ENCODE results near the gene BDNF. TPM values are rescaled to one million over a fixed set of nuclear protein-coding genes. Genes with fewer than 3 reads are reported as not detected.

Gene BDNF
- total RNA-seq, 2 donors from 2014 or later = 0.10 to 0.40 TPM

DNA sequence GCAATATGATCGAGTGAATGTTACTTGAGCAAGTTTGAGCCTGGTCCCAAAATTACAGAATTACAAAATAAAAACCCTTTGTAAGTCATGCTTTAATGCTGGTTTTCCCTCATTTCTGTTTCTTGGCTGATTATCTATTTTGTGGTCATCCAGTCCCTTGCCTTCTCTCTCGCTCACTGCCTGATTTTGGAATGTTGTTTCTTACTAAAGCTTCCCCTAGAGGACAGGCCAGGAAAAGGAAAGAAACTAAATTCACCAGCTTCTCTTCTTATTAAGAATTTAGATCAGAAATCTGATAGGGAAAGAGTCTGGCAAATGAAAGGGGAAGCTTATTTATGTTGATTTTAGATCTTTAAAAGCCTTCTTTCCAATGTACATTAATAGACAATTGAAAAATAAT lies 16.6 kb upstream of the BDNF start:
- DNase-seq = no peak
- H3K4me3 ChIP-seq = no peak overlapping the region
- H3K9me3 ChIP-seq = no peaks in the 10 kb centered on the region
- H3K36me3 ChIP-seq = no peaks in the 10 kb centered on the region
- intact Hi-C loops (cut with DNase I) = no loop called here
- no peak overlapping the region for H3K27ac ChIP-seq
- H3K9ac ChIP-seq (ENCODE audit: low read depth in 2 of 2, low read length in 2 of 2) = no peak overlapping the region
- TF ChIP-seq, protein P1, sequence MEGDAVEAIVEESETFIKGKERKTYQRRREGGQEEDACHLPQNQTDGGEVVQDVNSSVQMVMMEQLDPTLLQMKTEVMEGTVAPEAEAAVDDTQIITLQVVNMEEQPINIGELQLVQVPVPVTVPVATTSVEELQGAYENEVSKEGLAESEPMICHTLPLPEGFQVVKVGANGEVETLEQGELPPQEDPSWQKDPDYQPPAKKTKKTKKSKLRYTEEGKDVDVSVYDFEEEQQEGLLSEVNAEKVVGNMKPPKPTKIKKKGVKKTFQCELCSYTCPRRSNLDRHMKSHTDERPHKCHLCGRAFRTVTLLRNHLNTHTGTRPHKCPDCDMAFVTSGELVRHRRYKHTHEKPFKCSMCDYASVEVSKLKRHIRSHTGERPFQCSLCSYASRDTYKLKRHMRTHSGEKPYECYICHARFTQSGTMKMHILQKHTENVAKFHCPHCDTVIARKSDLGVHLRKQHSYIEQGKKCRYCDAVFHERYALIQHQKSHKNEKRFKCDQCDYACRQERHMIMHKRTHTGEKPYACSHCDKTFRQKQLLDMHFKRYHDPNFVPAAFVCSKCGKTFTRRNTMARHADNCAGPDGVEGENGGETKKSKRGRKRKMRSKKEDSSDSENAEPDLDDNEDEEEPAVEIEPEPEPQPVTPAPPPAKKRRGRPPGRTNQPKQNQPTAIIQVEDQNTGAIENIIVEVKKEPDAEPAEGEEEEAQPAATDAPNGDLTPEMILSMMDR (IDR thresholded peaks at IDR 0.05) = no peak
- H3K27me3 ChIP-seq = peaks cover 46% of the 10 kb centered on the region
- no peaks in the 10 kb centered on the region for H3K4me1 ChIP-seq

DNA sequence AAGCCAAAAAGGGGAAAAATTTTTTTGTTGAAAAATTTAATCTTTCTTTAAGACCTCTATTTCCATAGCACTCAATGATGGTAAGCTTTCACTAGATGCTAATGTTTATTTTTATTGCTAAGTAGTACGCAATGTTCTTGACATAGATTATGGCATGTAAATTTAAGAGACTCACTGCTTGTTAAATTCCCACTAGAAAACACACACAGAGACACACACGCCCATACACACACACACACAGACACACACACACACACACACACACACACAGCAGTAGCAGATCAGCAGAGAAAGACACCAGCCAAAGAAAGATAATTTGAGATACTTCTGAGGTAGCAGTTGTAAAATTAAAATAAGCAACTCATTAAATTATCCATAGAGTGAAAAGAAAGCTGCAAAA lies 16.0 kb upstream of the BDNF start:
- H3K9ac ChIP-seq (ENCODE audit: low read depth in 2 of 2, low read length in 2 of 2) = no peak overlapping the region
- H3K36me3 ChIP-seq = no peaks in the 10 kb centered on the region
- no peaks in the 10 kb centered on the region for H3K9me3 ChIP-seq
- no peaks in the 10 kb centered on the region for H3K4me1 ChIP-seq
- H3K27ac ChIP-seq = no peak overlapping the region
- no peak overlapping the region for H3K4me3 ChIP-seq
- H3K27me3 ChIP-seq = peaks cover 40% of the 10 kb centered on the region
- DNase-seq = no peak
- intact Hi-C loops (cut with DNase I) = no loop called here
- TF ChIP-seq, protein P1 (IDR thresholded peaks at IDR 0.05) = no peak

DNA sequence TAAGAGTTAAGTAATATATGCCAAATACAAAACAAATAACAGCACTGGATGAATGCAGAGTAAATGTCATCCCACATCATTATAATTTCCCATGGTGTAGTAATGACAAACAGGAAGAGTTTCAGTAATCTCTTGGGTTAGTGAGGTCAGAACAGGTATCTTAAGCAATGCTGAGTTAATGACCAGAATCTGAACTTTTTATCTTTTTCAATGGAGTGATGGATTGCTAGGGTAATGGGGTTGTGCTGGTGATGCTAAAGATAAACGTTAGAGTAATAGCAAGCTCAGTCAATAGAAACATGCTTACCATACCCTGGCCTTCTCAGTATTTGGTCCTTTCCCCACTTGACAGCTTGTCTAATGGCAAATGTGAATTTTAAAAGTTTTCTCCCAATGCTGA lies 11.5 kb upstream of the BDNF start:
- peaks cover under 1% of the 10 kb centered on the region for H3K27me3 ChIP-seq
- H3K4me1 ChIP-seq = no peaks in the 10 kb centered on the region
- no peaks in the 10 kb centered on the region for H3K36me3 ChIP-seq

DNA sequence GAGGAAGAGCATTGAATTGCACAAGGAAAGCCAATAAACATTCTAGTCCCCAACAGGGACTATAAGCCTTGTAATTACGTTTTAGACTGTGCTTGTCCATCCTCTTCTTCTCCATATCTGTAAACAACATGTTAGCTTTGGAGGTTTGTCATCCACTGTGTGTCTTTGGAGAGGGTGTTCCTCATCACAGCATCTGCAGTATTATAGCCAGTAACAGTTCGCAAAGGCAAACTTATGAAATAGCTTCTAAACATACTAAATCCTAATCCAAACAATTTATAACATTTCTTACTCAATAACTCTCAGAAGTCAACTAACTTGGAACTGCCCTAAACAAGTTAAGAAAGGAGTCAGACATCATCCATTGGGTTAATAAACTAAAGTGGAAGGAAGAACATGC lies 10.3 kb upstream of the BDNF start:
- Histone ChIP-seq H3K27me3 (no peaks in the 10 kb centered on the region), H3K27ac (no peak overlapping the region), H3K4me3 (no peak overlapping the region), H3K9ac (ENCODE audit: low read depth in 2 of 2, low read length in 2 of 2) (no peak overlapping the region), H3K36me3 (no peaks in the 10 kb centered on the region), H3K9me3 (no peaks in the 10 kb centered on the region), H3K4me1 (no peaks in the 10 kb centered on the region)
- intact Hi-C loops (cut with DNase I) = no loop called here
- TF ChIP-seq, protein P1 (IDR thresholded peaks at IDR 0.05) = no peak
- DNase-seq = no peak

More for the DNA sequence above, 11.5 kb upstream of the BDNF start:
- Histone ChIP-seq H3K9ac (ENCODE audit: low read depth in 2 of 2, low read length in 2 of 2) (no peak overlapping the region), H3K4me3 (no peak overlapping the region), H3K27ac (no peak overlapping the region), H3K9me3 (no peaks in the 10 kb centered on the region)
- DNase-seq = no peak
- intact Hi-C loops (cut with DNase I) = no loop called here
- TF ChIP-seq, protein P1 (IDR thresholded peaks at IDR 0.05) = no peak

DNA sequence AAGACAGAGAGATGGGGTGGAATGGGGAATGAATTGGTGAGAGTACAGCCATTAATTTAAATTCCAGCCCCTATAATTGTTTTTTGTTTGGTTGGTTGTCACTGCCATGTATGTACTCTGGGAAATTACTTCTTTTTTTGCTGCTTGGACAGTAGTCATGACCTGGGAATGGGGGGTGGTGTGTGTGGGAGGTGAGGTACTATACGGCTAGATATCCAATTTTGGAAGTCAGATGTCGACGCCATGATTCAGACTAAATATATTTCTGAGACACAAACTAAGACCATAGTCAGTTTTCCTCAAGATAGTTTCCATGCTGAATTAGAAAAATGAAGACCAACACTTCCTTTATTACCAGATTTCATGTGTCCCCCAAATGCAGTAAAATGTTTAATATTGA lies 7.4 kb upstream of the BDNF start:
- DNase-seq = no peak
- H3K27me3 ChIP-seq = no peaks in the 10 kb centered on the region
- H3K9ac ChIP-seq (ENCODE audit: low read depth in 2 of 2, low read length in 2 of 2) = no peak overlapping the region
- TF ChIP-seq, protein P1 (IDR thresholded peaks at IDR 0.05) = no peak
- H3K27ac ChIP-seq = no peak overlapping the region
- H3K9me3 ChIP-seq = no peaks in the 10 kb centered on the region
- no peaks in the 10 kb centered on the region for H3K36me3 ChIP-seq
- no peak overlapping the region for H3K4me3 ChIP-seq
- intact Hi-C loops (cut with DNase I) = no loop called here
- no peaks in the 10 kb centered on the region for H3K4me1 ChIP-seq

All from colonic mucosa (tissue), 4 donors.